ENCODE results near the gene ROR1. TPM values are rescaled to one million over a fixed set of nuclear protein-coding genes. Genes with fewer than 3 reads are reported as not detected.

Gene ROR1
- total and polyA plus RNA-seq, 2 experiments from 2014 or later: 27.6 to 47.8 TPM

DNA sequence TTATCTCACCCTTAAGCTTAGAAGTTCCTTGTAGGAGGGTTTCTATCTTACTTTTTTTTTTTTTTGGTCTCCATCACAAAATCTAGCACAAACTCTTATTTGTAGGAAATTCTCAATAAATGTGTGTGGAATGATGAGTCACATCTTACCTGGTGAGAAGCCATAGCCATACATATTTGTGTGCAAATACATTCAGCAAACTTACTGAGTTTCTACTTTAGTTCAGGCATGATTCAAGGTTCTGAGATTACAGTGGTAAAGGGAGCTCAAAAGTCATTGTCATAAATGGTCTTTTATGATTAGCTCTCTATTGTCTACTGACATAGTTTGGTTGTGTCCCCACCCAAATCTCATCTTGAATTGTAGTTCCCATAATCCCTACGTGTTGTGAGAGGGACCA, 236.5 kb downstream of the ROR1 start:
- Histone ChIP-seq H3K4me3 (no peak overlapping the region), H3K4me1 (ENCODE audit: low read depth) (peaks cover 10% of the 10 kb centered on the region), H3K27ac (no peak overlapping the region), H3K27me3 (no peaks in the 10 kb centered on the region), H3K9me3 (ENCODE audit: low read depth) (no peaks in the 10 kb centered on the region), H3K36me3 (no peaks in the 10 kb centered on the region)
- no peak for DNase-seq (ENCODE audit: low read depth in 1 of 2, low spot score in 1 of 2)
- TF ChIP-seq, protein P1, sequence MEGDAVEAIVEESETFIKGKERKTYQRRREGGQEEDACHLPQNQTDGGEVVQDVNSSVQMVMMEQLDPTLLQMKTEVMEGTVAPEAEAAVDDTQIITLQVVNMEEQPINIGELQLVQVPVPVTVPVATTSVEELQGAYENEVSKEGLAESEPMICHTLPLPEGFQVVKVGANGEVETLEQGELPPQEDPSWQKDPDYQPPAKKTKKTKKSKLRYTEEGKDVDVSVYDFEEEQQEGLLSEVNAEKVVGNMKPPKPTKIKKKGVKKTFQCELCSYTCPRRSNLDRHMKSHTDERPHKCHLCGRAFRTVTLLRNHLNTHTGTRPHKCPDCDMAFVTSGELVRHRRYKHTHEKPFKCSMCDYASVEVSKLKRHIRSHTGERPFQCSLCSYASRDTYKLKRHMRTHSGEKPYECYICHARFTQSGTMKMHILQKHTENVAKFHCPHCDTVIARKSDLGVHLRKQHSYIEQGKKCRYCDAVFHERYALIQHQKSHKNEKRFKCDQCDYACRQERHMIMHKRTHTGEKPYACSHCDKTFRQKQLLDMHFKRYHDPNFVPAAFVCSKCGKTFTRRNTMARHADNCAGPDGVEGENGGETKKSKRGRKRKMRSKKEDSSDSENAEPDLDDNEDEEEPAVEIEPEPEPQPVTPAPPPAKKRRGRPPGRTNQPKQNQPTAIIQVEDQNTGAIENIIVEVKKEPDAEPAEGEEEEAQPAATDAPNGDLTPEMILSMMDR (IDR thresholded peaks at IDR 0.05; ENCODE audit: low read depth, low read length): no peak

DNA sequence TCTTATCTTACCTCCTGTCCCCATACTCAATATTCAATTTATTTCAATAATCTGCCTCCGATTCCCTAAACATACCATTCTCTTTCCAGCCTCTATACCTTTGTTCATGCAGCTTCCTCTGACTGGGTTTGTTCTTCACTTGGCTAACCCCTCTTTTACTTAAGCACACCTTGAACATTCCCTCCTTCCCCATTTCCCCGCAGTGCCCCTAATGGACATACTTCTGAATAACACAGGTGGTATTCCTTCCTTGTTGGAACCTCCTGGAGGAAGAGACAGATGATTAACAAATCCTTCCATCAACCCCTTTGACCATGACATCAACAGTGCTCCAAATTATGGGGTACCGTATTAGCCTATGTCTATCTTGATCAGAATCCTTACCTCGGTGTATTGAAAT, 239.6 kb downstream of the ROR1 start:
- TF ChIP-seq, protein P1 (IDR thresholded peaks at IDR 0.05; ENCODE audit: low read depth, low read length): no peak
- no peak for DNase-seq (ENCODE audit: low read depth in 1 of 2, low spot score in 1 of 2)
- no peaks in the 10 kb centered on the region for H3K9me3 ChIP-seq (ENCODE audit: low read depth)
- no peaks in the 10 kb centered on the region for H3K36me3 ChIP-seq
- no peak overlapping the region for H3K27ac ChIP-seq
- H3K4me1 ChIP-seq (ENCODE audit: low read depth): no peaks in the 10 kb centered on the region
- H3K27me3 ChIP-seq: no peaks in the 10 kb centered on the region
- H3K4me3 ChIP-seq: no peak overlapping the region

DNA sequence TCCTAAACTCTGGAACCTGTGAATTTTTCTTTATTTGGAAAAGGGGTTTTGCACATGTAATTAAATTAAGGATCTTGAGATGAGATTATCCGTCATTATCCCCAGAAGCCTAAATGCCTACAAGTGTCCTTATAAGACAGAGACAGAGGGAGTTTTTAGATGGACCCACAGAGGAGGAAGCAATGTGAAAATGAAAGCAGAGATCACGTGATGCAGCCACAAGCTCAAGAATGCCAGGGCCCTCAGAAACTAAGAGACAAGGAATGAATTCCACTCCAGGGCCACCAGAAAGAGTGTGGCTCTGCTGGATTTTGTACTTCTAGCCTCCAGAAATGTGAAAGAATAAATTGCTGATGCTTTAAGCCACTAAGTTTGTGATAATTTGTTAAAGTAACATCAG, 246.0 kb downstream of the ROR1 start:
- Histone ChIP-seq H3K36me3 (no peaks in the 10 kb centered on the region), H3K27ac (peak overlapping the region; percentile 55), H3K27me3 (no peaks in the 10 kb centered on the region), H3K4me1 (ENCODE audit: low read depth) (peaks cover 7% of the 10 kb centered on the region), H3K9me3 (ENCODE audit: low read depth) (no peaks in the 10 kb centered on the region), H3K4me3 (no peak overlapping the region)
- TF ChIP-seq, protein P1 (IDR thresholded peaks at IDR 0.05; ENCODE audit: low read depth, low read length): no peak
- peak; percentile 59 to 63 for DNase-seq (ENCODE audit: low read depth in 1 of 2, low spot score in 1 of 2)

DNA sequence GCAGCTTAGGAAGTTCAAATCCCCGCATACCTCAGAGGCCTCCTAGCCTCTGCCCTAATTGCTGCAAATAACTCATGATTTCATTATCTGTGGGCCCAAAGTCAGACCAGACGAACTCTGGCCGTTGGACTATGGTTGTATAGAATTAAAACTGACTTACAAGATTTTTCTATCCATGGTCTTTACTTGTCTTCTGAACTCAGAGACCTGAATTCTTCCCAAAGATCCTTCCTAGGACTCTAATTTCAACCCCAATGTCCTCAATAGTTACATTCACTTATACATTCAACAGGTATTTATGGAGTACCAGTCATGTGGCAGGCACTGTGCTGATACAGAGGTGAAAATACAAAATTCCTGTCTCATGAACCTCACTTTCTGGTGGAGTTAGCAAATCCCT, 247.2 kb downstream of the ROR1 start:
- Histone ChIP-seq H3K4me3 (no peak overlapping the region), H3K27me3 (no peaks in the 10 kb centered on the region), H3K4me1 (ENCODE audit: low read depth) (peaks cover 7% of the 10 kb centered on the region), H3K36me3 (no peaks in the 10 kb centered on the region), H3K27ac (no peak overlapping the region), H3K9me3 (ENCODE audit: low read depth) (no peaks in the 10 kb centered on the region)
- TF ChIP-seq, protein P1 (IDR thresholded peaks at IDR 0.05; ENCODE audit: low read depth, low read length): no peak
- DNase-seq (ENCODE audit: low read depth in 1 of 2, low spot score in 1 of 2): no peak

DNA sequence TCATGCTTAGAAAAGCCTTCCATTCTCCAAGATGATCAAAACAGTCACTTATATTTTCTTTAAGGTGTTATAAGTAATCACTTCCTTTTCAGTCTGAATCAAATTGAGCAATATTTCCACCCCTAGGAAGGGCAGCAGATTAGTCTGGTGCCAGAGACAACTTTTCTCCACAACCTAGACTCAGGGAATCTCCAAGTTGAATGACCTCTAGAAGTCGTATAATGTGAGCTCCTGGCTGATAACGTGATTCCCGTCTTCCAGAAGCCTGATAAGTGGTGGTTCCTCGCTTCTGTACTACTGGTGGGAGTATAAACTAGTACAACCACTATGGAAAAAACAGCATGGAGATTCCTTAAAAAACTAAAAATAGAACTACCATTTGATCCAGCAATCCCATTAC, 251.2 kb downstream of the ROR1 start:
- Histone ChIP-seq H3K4me1 (ENCODE audit: low read depth) (peaks cover 3% of the 10 kb centered on the region), H3K4me3 (no peak overlapping the region), H3K27ac (no peak overlapping the region), H3K36me3 (no peaks in the 10 kb centered on the region), H3K27me3 (no peaks in the 10 kb centered on the region), H3K9me3 (ENCODE audit: low read depth) (no peaks in the 10 kb centered on the region)
- TF ChIP-seq, protein P1 (IDR thresholded peaks at IDR 0.05; ENCODE audit: low read depth, low read length): no peak
- no peak for DNase-seq (ENCODE audit: low read depth in 1 of 2, low spot score in 1 of 2)

DNA sequence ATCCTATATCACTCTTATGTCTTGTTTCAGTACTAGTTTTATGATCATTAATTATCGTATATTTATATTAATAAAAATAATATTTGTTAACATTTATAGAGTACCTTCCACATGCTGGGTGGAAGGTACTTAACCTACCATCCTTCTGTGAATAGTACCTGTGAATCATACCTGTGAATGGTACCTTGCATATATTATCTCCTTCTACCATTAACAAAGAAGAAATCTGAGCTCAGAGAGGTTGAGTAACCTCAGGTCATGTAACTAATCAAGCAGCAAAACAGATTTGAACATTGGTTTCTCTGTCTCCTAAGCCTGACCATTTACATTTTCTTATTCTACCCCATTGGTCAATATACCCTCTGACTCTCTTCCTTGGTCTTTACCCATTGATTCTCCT, 255.2 kb downstream of the ROR1 start:
- H3K27ac ChIP-seq: no peak overlapping the region

More for the DNA sequence above, 255.2 kb downstream of the ROR1 start:
- no peaks in the 10 kb centered on the region for H3K36me3 ChIP-seq
- no peaks in the 10 kb centered on the region for H3K27me3 ChIP-seq
- H3K4me3 ChIP-seq: no peak overlapping the region
- no peak for DNase-seq (ENCODE audit: low read depth in 1 of 2, low spot score in 1 of 2)
- H3K4me1 ChIP-seq (ENCODE audit: low read depth): no peaks in the 10 kb centered on the region
- TF ChIP-seq, protein P1 (IDR thresholded peaks at IDR 0.05; ENCODE audit: low read depth, low read length): no peak
- no peaks in the 10 kb centered on the region for H3K9me3 ChIP-seq (ENCODE audit: low read depth)
